ENCODE measurements around the gene LIM2. TPM values are rescaled to one million over a fixed set of nuclear protein-coding genes. Genes with fewer than 3 reads are reported as not detected.

Gene LIM2
- total RNA-seq, 1 experiment from 2014 or later, result not detected

- peak; percentile 94 for DNase-seq (ENCODE audit: low read depth)
These were observed 21.2 kb downstream of the LIM2 start for GRCh38 chr19:51366389-51367254.

DNA sequence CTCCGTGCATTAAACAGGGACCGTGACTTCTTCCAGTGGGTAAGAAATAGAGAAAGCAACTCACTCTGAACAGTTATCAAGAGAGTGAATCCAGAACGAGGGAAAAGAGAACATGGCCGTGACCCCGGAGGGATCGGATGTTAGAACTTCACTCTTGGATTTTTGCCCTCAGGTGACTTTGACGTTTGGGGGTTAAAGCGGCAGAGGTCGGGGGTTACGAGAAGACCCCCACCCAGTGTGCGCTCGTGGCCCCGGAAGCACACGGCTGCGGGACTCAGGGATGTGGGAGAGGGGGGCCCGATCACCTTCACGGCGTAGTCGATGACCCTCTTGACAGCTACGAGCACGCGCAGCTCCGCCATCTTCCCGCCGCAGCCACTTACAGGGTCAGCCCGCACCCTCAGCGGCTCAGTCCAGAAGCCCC lies 21.8 kb downstream of the LIM2 start, which contains the start of gene ETFB:
TSS of gene ETFB (minus strand) at position 424 of the 424 bp plus-strand sequence. CDS start at position 362, 62 bp downstream.
- DNase-seq (ENCODE audit: low read depth), result no peak

- DNase-seq (ENCODE audit: low read depth), result peak; percentile 26
These were observed 22.4 kb downstream of the LIM2 start for GRCh38 chr19:51365211-51365964.

DNA sequence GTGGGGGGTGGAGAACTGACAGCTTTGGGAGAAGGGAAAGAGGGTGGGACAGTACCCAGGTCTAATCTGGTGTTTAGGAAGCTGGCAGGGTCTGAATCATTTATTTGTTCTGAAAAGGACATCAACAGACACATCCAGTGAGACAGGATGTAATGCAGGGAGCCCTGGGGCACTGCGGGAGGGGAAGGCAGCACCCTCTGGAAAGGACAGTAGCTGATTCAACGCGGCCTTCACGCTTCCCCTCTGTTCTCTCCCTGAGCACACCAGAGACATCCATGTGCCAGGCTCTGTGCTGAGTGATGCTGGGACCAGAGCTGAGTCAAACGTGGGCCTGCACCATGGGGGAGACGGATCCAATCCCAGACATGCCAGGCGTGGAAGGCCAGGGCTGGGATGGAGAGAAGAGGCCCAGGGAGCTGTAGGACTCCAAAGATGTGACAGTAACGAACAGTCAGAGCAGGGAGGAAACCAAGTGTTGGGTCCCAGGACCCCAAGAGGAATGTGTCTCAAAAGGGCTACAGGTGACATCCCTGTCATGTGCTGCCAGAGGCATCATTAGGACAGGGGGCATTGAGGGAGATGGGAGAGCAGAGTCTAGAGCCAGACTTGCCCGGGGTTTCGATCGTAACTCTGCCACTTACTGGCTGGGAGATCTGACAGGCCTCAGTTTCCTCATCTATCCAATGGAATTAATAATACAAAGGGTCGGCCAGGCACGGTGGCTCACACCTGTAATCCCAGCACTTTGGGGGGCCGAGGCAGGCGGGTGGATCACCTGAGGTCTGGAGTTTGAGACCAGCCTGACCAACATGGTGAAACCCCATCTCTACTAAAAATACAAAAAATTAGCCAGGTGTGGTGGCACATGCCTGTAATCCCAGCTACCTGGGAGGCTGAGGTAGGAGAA lies 23.3 kb downstream of the LIM2 start:
- no peak for DNase-seq (ENCODE audit: low read depth)

- no peak for DNase-seq (ENCODE audit: low read depth)
These were observed 26.5 kb downstream of the LIM2 start for GRCh38 chr19:51361239-51361638.

DNA sequence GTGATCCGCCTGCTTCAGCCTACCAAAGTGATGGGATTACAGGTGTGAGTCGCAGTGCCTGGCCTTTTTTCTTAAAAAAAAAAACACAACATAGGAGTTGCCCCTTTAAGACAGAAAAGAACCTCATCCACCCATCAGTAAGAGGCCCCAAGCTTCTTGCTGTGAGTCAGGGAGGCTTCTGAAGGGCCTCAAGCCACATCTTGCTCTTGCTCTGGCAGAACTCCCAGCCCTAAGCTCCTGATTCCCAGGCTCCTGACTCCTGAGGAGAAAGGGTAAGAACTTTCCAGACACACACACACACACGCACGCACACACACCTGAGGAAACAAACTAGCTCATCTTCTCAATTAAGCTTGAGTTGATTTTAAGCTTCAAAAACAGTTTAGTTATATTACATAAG lies 28.5 kb downstream of the LIM2 start:
- peak; percentile 78 for DNase-seq (ENCODE audit: low read depth)

GRCh38 chr19:51357952-51358351 lies 29.8 kb downstream of the LIM2 start:
- DNase-seq (ENCODE audit: low read depth), result no peak

DNA sequence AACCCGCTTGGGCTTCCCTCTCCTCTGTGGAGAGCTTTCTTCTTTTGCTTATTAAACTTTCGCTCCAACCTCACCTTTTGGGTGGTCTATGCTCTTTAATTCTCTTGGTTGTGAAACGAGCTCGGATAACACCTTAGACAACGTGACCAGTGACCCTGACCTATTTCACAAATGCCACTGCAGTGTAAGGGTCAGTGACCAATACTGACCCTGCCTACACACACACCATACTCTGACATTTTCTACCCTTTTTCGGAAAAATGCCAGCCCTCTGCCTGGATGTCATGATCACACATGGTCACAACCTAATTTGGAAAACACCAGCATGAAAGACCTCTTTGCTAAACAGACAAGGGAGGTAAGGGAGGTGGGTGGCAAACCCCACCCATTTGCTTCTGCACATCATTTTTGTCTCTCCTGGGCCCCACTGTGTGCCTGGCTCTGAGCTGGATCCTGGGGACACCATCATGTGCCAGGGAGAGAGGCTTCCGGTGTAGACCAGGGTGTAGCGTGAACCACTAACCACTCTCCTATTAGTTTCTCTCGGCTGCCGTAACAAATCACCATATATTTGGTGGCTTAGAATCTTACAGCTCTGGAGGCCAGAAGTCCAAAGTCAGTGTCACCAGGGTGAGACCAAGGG lies 31.5 kb downstream of the LIM2 start:
- no peak for DNase-seq (ENCODE audit: low read depth)

DNA sequence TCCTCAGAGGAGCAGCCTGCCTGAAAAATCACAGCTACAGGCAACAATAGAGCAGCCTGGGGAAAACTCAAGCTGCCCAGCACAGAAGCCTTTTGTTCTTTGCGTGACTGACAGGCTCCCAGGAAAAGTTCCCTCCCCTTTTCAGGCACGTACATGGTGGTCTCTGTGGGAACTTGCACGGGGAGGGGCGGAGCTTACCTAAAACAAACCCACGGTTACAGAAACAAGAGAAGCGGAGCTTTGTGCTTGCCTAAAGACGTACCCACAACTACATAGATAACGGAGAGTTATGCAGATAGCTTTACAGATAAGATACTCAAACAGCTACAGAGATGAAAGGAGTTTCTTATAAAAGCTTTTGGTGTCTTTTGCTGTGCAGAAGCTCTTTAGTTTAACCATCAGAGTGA lies 33.0 kb downstream of the LIM2 start:
- no peak for DNase-seq (ENCODE audit: low read depth)

DNA sequence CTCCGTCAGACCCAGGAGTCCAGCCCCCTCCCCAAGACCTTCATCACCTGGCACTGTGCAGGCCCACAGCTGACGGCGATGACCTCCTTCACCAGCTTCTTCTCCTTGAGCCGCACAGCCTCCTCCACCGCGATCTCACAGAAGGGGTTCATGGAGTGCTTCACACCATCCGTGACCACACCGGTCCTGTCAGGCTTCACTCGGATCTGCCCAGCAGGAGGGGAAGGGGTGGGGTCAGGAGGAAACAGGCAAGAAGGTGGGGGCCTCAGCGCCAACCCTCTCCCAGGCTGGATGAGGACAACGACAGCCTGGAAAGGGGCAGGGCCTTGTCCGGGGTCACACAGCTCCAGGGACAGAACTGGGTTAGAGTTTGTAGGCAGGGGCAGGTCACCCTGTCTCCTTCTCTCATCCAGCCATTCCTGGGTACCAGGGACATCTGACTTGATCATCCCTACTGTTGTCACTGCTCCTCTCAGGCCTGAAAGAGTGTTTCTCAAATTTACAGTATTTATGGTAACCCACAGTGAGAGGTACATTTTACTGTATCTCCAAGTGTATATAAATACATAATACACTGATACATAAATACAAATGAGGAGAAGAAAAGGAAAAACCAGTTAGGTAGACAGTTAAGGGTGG lies 33.6 kb downstream of the LIM2 start:
- no peak for DNase-seq (ENCODE audit: low read depth)

- no peak for DNase-seq (ENCODE audit: low read depth)
These were observed 34.9 kb downstream of the LIM2 start for GRCh38 chr19:51352783-51353360.

GRCh38 chr19:51351266-51351990 lies 36.3 kb downstream of the LIM2 start:
- no peak for DNase-seq (ENCODE audit: low read depth)

DNA sequence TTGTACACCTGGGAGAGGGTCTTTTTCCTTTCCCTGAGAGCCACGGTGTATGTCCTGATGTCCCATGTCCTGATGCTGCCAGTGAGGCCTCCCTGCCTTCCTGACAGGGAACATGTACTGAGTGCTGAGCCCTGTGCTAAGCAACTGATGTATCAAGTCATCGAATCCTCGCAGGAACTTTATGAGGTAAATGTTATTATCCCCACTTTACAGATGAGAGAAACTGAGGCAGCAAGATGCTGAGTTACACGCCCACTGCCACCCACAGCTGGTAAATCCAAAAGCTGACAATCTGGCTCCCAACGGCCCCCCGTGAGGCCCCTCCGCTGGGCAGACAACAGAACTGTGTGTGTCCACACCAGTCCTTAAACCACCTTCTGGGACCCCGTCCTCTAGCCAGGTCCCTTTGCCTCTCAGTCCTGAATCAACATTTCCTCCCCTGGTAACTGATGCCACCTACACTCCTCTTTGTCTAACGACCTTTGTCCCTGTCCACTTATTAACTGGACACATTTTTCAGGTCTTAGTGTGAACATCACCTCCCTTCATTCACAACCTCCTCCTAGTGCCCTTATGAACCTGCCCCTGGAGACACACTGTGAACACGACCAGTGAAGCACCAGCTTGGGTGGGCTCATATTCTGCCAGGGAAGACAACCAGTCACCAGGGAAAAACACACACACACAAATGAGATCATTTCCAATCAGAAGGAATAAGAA lies 40.4 kb downstream of the LIM2 start:
- DNase-seq (ENCODE audit: low read depth), result no peak

GRCh38 chr19:51346742-51347141 lies 41.0 kb downstream of the LIM2 start:
- no peak for DNase-seq (ENCODE audit: low read depth)

- DNase-seq (ENCODE audit: low read depth), result no peak
These were observed 42.6 kb downstream of the LIM2 start for GRCh38 chr19:51345076-51345620.

GRCh38 chr19:51342631-51343569 lies 44.9 kb downstream of the LIM2 start:
- no peak for DNase-seq (ENCODE audit: low read depth)

DNA sequence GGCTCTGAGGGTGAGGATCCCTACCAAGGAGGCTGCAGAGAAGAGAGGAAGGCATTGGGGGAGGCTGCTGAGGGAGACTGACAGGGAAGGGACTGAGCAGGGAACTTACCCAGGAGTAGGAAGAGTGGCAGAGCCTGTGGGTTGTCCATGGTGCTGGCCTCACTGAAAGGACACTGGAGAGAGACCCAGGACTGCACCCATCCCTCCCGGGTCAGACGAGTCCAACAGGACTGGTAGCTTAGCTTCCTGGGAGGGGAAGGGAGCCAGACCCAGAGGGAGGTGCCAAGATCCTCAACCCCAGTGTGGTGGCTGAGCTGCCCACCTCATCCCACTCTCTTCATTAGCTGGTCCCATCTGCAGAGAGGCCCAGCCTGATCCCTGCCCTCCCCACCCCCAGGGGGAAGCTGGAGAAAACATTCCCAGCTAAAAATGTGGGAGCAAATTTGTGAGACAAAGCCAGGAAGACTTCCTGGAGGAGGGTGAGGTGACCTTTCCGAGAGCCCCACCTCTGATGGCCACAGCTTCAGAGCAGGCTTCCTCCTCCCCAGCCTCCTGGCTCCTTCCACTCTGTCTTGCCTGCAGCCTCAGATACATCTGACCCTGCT lies 45.7 kb downstream of the LIM2 start, which contains the start of gene VSIG10L:
TSS of gene VSIG10L (minus strand) at position 164 of the 605 bp plus-strand sequence. CDS start at position 149, 15 bp downstream.
- DNase-seq (ENCODE audit: low read depth), result no peak
